ENCODE measurements around the gene CMTM1. TPM values are rescaled to one million over a fixed set of nuclear protein-coding genes. Genes with fewer than 3 reads are reported as not detected.

The CMTM1 gene
- total and polyA plus RNA-seq, 2 donors (not counting 3 experiments of a cell fraction or from before 2014, with no cell fraction given), result 3.0 to 12.3 TPM

GRCh38 chr16:66551348-66551759 lies 14.9 kb upstream of the CMTM1 start:
- no TSS peak for BruUV-seq (replicated peaks)
- ChIA-PET POLR2A (no interaction called here), CTCF (interaction anchor here (1.2 to 4.2 kb wide), 6 partner anchors 12 to 57 kb away, joined by 5 to 15 read pairs (median 8); no protein-coding TSS in a partner anchor)
- Histone ChIP-seq H3K4me3 (replicated peaks in 1 of 3; ENCODE audit: insufficient read depth in 1 of 3, low read depth in 1 of 3, low read length in 3 of 3) (no peak overlapping the region), H3K79me2 (ENCODE audit: control insufficient read depth, insufficient read depth, low read length) (peaks cover 38% of the 10 kb centered on the region), H3K9ac (replicated peaks; ENCODE audit: extremely low read depth, insufficient read depth, low read length) (no peak overlapping the region), H2AFZ (ENCODE audit: low read depth, low read length) (peak overlapping the region; percentile 27), H3K9me3 (replicated peaks; ENCODE audit: control insufficient read depth, insufficient read depth, low read length) (no peaks in the 10 kb centered on the region), H3K27me3 (ENCODE audit: control insufficient read depth in 2 of 2, insufficient read depth in 2 of 2, low read length in 2 of 2) (no peaks in the 10 kb centered on the region), H3K4me1 (ENCODE audit: control insufficient read depth, extremely low read depth, insufficient read depth, low read length) (peaks cover 32% of the 10 kb centered on the region), H3K27ac (ENCODE audit: insufficient read depth, low read depth, low read length) (no peak overlapping the region), H4K20me1 (replicated peaks; ENCODE audit: control insufficient read depth, extremely low read depth, insufficient read depth, low read length) (no peaks in the 10 kb centered on the region), H3K4me2 (ENCODE audit: insufficient read depth, low read length) (peak overlapping the region; percentile 42), H3K36me3 (ENCODE audit: control insufficient read depth in 2 of 2, extremely low read depth in 1 of 2, insufficient read depth in 2 of 2, low read length in 2 of 2) (no peaks in the 10 kb centered on the region), H3K9me1 (replicated peaks; ENCODE audit: control insufficient read depth, extremely low read depth, insufficient read depth, low read length) (no peaks in the 10 kb centered on the region)
- DNase-seq (ENCODE audit: low read depth, low spot score) (peak; percentile 24), FAIRE-seq (no peak)
- dilution Hi-C loops (cut with MboI; ENCODE audit: extremely low pct_ligation_motif_present, low sequenced_read_pairs), result no loop called here
- TF ChIP-seq MYC (IDR thresholded peaks at IDR 0.05; ENCODE audit: low read depth, low read length) (no peak), POLR2AphosphoS5 (IDR thresholded peaks at IDR 0.05; ENCODE audit: insufficient read depth, low read depth, low read length) (no peak), EZH2 (IDR thresholded peaks at IDR 0.05; ENCODE audit: borderline replicate concordance, low read depth, low read length, severe bottlenecking) (no peak), POLR2A (IDR thresholded peaks at IDR 0.05; ENCODE audit: low read depth, low read length) (no peak), FOS (IDR thresholded peaks at IDR 0.05; ENCODE audit: borderline replicate concordance, insufficient read depth, low read length) (no peak)
- TF ChIP-seq, protein P1, sequence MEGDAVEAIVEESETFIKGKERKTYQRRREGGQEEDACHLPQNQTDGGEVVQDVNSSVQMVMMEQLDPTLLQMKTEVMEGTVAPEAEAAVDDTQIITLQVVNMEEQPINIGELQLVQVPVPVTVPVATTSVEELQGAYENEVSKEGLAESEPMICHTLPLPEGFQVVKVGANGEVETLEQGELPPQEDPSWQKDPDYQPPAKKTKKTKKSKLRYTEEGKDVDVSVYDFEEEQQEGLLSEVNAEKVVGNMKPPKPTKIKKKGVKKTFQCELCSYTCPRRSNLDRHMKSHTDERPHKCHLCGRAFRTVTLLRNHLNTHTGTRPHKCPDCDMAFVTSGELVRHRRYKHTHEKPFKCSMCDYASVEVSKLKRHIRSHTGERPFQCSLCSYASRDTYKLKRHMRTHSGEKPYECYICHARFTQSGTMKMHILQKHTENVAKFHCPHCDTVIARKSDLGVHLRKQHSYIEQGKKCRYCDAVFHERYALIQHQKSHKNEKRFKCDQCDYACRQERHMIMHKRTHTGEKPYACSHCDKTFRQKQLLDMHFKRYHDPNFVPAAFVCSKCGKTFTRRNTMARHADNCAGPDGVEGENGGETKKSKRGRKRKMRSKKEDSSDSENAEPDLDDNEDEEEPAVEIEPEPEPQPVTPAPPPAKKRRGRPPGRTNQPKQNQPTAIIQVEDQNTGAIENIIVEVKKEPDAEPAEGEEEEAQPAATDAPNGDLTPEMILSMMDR (IDR thresholded peaks at IDR 0.05; ENCODE audit: extremely low read depth in 1 of 2, insufficient read depth in 1 of 2, low read depth in 1 of 2, low read length in 2 of 2), result peak; percentile 24 to 26
- intact Hi-C loops (cut with micrococcal nuclease), result no loop called here

All from endothelial cell of umbilical vein (primary cell).